ENCODE measurements around the gene UNC5B. TPM values are rescaled to one million over a fixed set of nuclear protein-coding genes. Genes with fewer than 3 reads are reported as not detected.

The UNC5B gene
- total RNA-seq, 1 donor from 2014 or later = 26.9 TPM

DNA sequence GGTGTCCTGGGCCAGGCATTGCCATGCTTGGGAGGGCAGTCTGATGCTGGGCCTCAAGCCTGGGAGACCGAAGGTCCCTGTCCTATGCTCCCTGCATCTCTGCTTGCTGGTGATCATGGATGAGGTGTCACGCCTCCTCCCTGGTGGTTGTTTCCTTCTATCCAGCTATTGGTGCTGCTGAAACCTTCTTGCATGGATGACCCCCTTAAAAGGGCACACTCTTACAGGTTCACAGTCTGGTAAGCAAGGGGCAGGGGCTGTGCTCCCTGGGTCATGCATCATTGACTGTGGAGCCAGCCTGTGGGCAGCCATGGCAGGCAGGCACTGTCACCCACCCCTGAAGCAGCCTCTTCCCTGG is 69.9 kb downstream of the UNC5B start:
- H3K27me3 ChIP-seq (ENCODE audit: control insufficient read depth, insufficient read depth, low read length) = peaks cover 4% of the 10 kb centered on the region
- DNase-seq (ENCODE audit: low read depth) = no peak
- H3K4me3 ChIP-seq (ENCODE audit: low read depth, low read length) = no peak overlapping the region
- TF ChIP-seq, protein P1, sequence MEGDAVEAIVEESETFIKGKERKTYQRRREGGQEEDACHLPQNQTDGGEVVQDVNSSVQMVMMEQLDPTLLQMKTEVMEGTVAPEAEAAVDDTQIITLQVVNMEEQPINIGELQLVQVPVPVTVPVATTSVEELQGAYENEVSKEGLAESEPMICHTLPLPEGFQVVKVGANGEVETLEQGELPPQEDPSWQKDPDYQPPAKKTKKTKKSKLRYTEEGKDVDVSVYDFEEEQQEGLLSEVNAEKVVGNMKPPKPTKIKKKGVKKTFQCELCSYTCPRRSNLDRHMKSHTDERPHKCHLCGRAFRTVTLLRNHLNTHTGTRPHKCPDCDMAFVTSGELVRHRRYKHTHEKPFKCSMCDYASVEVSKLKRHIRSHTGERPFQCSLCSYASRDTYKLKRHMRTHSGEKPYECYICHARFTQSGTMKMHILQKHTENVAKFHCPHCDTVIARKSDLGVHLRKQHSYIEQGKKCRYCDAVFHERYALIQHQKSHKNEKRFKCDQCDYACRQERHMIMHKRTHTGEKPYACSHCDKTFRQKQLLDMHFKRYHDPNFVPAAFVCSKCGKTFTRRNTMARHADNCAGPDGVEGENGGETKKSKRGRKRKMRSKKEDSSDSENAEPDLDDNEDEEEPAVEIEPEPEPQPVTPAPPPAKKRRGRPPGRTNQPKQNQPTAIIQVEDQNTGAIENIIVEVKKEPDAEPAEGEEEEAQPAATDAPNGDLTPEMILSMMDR (IDR thresholded peaks at IDR 0.05; ENCODE audit: insufficient read depth, low read length, poor library complexity, severe bottlenecking) = no peak
- no peaks in the 10 kb centered on the region for H3K36me3 ChIP-seq (ENCODE audit: control insufficient read depth, insufficient read depth, low read length)

DNA sequence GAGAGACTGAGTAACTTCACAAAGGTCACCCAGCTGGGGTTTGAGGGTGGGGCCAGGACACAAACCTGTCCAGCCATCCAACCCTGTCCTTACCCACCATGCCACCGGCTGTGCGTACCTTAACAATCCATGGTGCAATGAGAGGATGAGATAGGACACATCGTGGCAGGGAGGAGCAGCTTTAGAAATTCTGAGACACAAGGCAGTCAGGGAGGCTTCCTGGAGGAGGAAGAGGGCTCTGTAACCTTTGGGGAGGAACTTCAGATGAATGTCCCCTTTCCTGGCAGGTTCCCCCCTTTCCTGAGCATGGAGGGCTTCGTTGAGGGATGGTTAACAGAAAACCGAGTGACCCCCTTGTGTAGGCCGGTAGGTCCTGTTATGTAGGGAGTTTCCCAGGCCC is 71.0 kb downstream of the UNC5B start:
- TF ChIP-seq, protein P1 (IDR thresholded peaks at IDR 0.05; ENCODE audit: insufficient read depth, low read length, poor library complexity, severe bottlenecking) = no peak
- Histone ChIP-seq H3K36me3 (ENCODE audit: control insufficient read depth, insufficient read depth, low read length) (no peaks in the 10 kb centered on the region), H3K27me3 (ENCODE audit: control insufficient read depth, insufficient read depth, low read length) (peaks cover 4% of the 10 kb centered on the region), H3K4me3 (ENCODE audit: low read depth, low read length) (no peak overlapping the region)
- DNase-seq (ENCODE audit: low read depth) = no peak

DNA sequence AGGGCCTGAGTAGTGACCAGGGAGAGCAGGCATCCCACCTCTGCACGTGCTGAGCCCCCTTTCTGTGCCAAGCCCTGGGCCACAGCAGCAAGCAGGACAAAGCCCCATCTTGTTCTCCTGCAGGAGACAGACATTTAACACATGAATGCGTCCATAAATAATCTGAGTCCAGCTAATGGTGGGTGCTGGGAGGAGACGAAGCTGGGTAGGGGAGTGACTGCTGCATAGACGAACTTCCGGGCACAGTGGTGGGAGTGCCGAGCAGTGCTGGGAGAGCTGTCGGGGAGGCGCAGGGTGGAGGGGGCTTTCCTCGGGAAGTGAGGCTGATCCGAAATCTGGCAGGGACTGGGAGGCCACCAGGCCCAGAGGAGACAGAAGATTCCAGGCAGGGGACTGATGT is 71.5 kb downstream of the UNC5B start:
- H3K27me3 ChIP-seq (ENCODE audit: control insufficient read depth, insufficient read depth, low read length) = peaks cover 4% of the 10 kb centered on the region
- TF ChIP-seq, protein P1 (IDR thresholded peaks at IDR 0.05; ENCODE audit: insufficient read depth, low read length, poor library complexity, severe bottlenecking) = no peak
- no peak for DNase-seq (ENCODE audit: low read depth)

DNA sequence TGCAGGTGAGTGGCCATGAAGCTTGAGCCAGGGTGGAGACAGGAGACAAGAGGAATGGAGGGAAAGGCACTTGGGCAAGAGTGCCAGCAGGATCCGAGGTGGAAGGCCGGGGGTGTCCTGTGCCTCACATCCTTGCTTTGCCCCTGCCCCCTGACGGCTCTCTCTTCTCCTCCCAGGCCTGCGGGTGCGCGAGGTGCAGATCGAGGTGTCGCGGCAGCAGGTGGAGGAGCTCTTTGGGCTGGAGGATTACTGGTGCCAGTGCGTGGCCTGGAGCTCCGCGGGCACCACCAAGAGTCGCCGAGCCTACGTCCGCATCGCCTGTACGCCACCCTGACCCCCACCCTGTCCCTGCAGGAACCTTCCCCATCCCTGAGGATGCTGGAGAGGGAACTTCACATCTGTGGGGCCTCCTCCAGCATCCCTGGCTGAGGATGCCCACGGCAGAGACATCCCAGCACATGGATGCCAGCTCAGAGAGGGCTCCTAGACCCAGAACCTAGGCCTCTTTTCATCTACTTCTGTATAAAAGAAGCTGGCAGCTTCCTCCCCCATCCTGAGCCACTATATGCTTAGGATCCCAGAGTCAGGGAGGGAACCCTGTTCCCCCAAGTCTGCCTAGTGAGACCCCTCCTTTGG is 72.3 kb downstream of the UNC5B start:
- Histone ChIP-seq H3K27me3 (ENCODE audit: control insufficient read depth, insufficient read depth, low read length) (peaks cover 2% of the 10 kb centered on the region), H3K36me3 (ENCODE audit: control insufficient read depth, insufficient read depth, low read length) (no peaks in the 10 kb centered on the region), H3K4me3 (ENCODE audit: low read depth, low read length) (no peak overlapping the region)
- TF ChIP-seq, protein P1 (IDR thresholded peaks at IDR 0.05; ENCODE audit: insufficient read depth, low read length, poor library complexity, severe bottlenecking) = no peak
- DNase-seq (ENCODE audit: low read depth) = no peak

More for the DNA sequence above, 71.5 kb downstream of the UNC5B start:
- Histone ChIP-seq H3K36me3 (ENCODE audit: control insufficient read depth, insufficient read depth, low read length) (no peaks in the 10 kb centered on the region), H3K4me3 (ENCODE audit: low read depth, low read length) (no peak overlapping the region)

DNA sequence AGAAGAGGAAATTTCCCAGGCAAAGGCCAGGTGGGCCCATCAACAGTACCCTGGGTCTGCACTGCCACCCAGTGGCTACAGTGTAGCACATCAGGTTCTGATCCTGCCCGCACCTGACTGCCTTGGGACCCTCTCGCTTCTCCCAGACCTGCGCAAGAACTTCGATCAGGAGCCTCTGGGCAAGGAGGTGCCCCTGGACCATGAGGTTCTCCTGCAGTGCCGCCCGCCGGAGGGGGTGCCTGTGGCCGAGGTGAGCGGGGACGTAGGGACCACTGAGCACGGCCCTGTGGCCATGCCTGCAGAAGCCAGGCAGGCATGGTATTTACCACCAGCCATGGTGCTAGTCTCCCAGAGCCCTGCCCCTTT is 72.8 kb downstream of the UNC5B start:
- peaks cover 2% of the 10 kb centered on the region for H3K27me3 ChIP-seq (ENCODE audit: control insufficient read depth, insufficient read depth, low read length)
- DNase-seq (ENCODE audit: low read depth) = no peak
- TF ChIP-seq, protein P1 (IDR thresholded peaks at IDR 0.05; ENCODE audit: insufficient read depth, low read length, poor library complexity, severe bottlenecking) = peak; percentile 81
- H3K36me3 ChIP-seq (ENCODE audit: control insufficient read depth, insufficient read depth, low read length) = no peaks in the 10 kb centered on the region
- H3K4me3 ChIP-seq (ENCODE audit: low read depth, low read length) = no peak overlapping the region

DNA sequence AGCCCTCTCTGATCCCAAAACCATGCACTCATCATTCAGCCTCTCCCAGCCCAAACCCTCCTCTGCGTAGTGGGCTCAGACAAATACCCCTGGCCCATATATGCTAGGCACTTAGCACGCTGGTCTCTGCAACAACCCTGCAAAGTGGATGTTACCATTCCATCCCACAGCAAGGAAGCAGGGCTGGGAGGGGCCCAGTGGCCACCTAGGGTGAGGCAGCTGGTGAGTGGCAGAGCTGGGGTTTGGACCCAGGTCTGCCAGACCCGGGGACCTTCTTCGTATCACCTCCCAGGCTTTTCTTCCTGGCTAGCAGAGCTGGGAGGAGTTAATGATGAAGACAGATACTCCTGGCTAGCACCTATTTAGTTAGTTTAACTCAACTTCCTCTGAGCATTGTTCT is 73.6 kb downstream of the UNC5B start:
- DNase-seq (ENCODE audit: low read depth) = no peak

More for the DNA sequence above, 73.6 kb downstream of the UNC5B start:
- TF ChIP-seq, protein P1 (IDR thresholded peaks at IDR 0.05; ENCODE audit: insufficient read depth, low read length, poor library complexity, severe bottlenecking) = no peak
- H3K27me3 ChIP-seq (ENCODE audit: control insufficient read depth, insufficient read depth, low read length) = peaks cover 2% of the 10 kb centered on the region
- no peaks in the 10 kb centered on the region for H3K36me3 ChIP-seq (ENCODE audit: control insufficient read depth, insufficient read depth, low read length)
- no peak overlapping the region for H3K4me3 ChIP-seq (ENCODE audit: low read depth, low read length)

Data from kidney epithelial cell (primary cell).